H1 (cell line): ENCODE data around the gene DDX23. TPM values are rescaled to one million over a fixed set of nuclear protein-coding genes. Genes with fewer than 3 reads are reported as not detected.

Experiments
- CTCF ChIA-PET: fragments of 300-600 bp; sonication (Branson Sonifier 250); formaldehyde crosslinking; loops from one replicate; lab custom pipeline; 2021; ENCODE audit not compliant: partially characterized antibody; lab: Charles Lee
- POLR2A ChIA-PET: fragments of 300-600 bp; sonication (Branson Sonifier 250); formaldehyde crosslinking; loops from one replicate; lab custom pipeline; 2021; ENCODE audit warnings: inconsistent platforms; ENCODE audit not compliant: partially characterized antibody; lab: Charles Lee
- DNase-seq, 2 experiments: peaks; one replicate each; pipeline versions ENCODE4 v3.0.0 to v3.0.0-alpha.2; 2010 to 2022; ENCODE audit warnings: low spot score in 2 of 2, low read depth in 1 of 2, mixed read lengths in 1 of 2
- FAIRE-seq: peaks from 2 replicates; lab custom pipeline; 2011; peaks lifted over from hg19 to GRCh38; lab: Jason Lieb, UNC
- H2AFZ ChIP-seq: 2 replicates; pipeline ENCODE4 v1.8.1; 2012; ENCODE audit warnings: low read length, inconsistent platforms
- H2AK5ac ChIP-seq: 2 replicates; pipeline ENCODE4 v1.6.1; 2013; ENCODE audit warnings: low read depth, low read length
- H2BK120ac ChIP-seq: replicated peaks from 2 replicates; pipeline ENCODE3; 2013; ENCODE audit warnings: low read depth, low read length, inconsistent platforms
- H2BK12ac ChIP-seq: 2 replicates; pipeline ENCODE4 v1.6.1; 2013; ENCODE audit warnings: low read depth, low read length
- H2BK15ac ChIP-seq: 2 replicates; pipeline ENCODE4 v1.6.1; 2013; ENCODE audit warnings: low read length
- H2BK20ac ChIP-seq: 2 replicates; pipeline ENCODE4 v1.6.1; 2013; ENCODE audit warnings: low read length
- H2BK5ac ChIP-seq: 2 replicates; pipeline ENCODE4 v1.6.1; 2013; ENCODE audit warnings: low read depth, low read length
- H3K14ac ChIP-seq: 2 replicates; pipeline ENCODE4 v1.6.1; 2013; ENCODE audit warnings: inconsistent platforms; ENCODE audit not compliant: insufficient read length
- H3K18ac ChIP-seq: 2 replicates; pipeline ENCODE4 v1.6.1; 2013; ENCODE audit warnings: low read length; ENCODE audit errors: extremely low read depth
- H3K23ac ChIP-seq: 2 replicates; pipeline ENCODE4 v1.6.1; 2013; ENCODE audit warnings: inconsistent platforms; ENCODE audit not compliant: insufficient read length
- H3K23me2 ChIP-seq: 2 replicates; pipeline ENCODE4 v1.6.1; 2013; ENCODE audit warnings: low read depth, low read length
- H3K27ac ChIP-seq: 2 replicates; pipeline ENCODE4 v1.6.1; 2011; ENCODE audit warnings: low read depth, low read length, inconsistent platforms
- H3K27me3 ChIP-seq, 4 experiments: replicated peaks in 1 of 4; 1 replicate in 1 of 4; 2 replicates in 3 of 4; pipeline versions ENCODE4 v1.6.1 to v1.8.1; 2011 to 2013; ENCODE audit warnings: low read length in 3 of 4, mild to moderate bottlenecking in 3 of 4, inconsistent platforms in 2 of 4, mixed read lengths in 2 of 4, moderate library complexity in 1 of 4; ENCODE audit not compliant: control insufficient read depth in 3 of 4, insufficient read depth in 3 of 4; ENCODE audit errors: extremely low read depth in 1 of 4
- H3K36me3 ChIP-seq, 4 experiments: 2 replicates each; pipeline versions ENCODE4 v1.6.1 to v1.8.1; 2011 to 2013; ENCODE audit warnings: mild to moderate bottlenecking in 4 of 4, low read length in 3 of 4, moderate library complexity in 2 of 4, control low read depth in 1 of 4, inconsistent platforms in 1 of 4; ENCODE audit not compliant: insufficient read depth in 4 of 4, control insufficient read depth in 2 of 4
- H3K4ac ChIP-seq: replicated peaks from 2 replicates; pipeline ENCODE3; 2013; ENCODE audit warnings: low read length, low read depth, mixed read lengths, inconsistent platforms; ENCODE audit not compliant: insufficient read length
- H3K4me1 ChIP-seq, 4 experiments: replicated peaks in 1 of 4; 1 replicate in 1 of 4; 2 replicates in 3 of 4; pipeline versions ENCODE4 v1.6.1 to v1.8.1; 2011 to 2013; ENCODE audit warnings: low read length in 3 of 4, inconsistent platforms in 2 of 4, mixed read lengths in 1 of 4; ENCODE audit not compliant: insufficient read depth in 4 of 4, control insufficient read depth in 3 of 4
- H3K4me2 ChIP-seq, 2 experiments: 2 replicates each; pipeline versions ENCODE4 v1.6.1 to v1.8.1; 2011 to 2013; ENCODE audit warnings: low read depth in 2 of 2, low read length in 2 of 2, control low read depth in 1 of 2, inconsistent platforms in 1 of 2, mild to moderate bottlenecking in 1 of 2; ENCODE audit not compliant: insufficient read depth in 1 of 2
- H3K4me3 ChIP-seq, 4 experiments: fragments of 200-600, 300-600 bp in 1 of 4; sonication (generic), shearing (Covaris generic), sonication (Bioruptor Twin) in 1 of 4; 2 replicates each; pipeline versions ENCODE4 v1.5.1 to v1.8.1; 2011 to 2016; ENCODE audit warnings: low read length in 4 of 4, low read depth in 3 of 4, control low read depth in 2 of 4, inconsistent platforms in 2 of 4, mild to moderate bottlenecking in 2 of 4, mixed read lengths in 1 of 4, moderate library complexity in 1 of 4; ENCODE audit not compliant: insufficient read depth in 2 of 4; ENCODE audit errors: extremely low read depth in 1 of 4
- H3K56ac ChIP-seq: replicated peaks from 2 replicates; pipeline ENCODE3; 2013; ENCODE audit warnings: low read depth, mild to moderate bottlenecking, mixed read lengths, low read length, inconsistent platforms; ENCODE audit not compliant: insufficient read length
- H3K79me1 ChIP-seq: 2 replicates; pipeline ENCODE4 v1.6.1; 2013; ENCODE audit warnings: low read depth, low read length, control low read depth
- H3K79me2 ChIP-seq, 2 experiments: 2 replicates each; pipeline versions ENCODE4 v1.6.1 to v1.8.1; 2012 to 2013; ENCODE audit warnings: low read length in 2 of 2, mild to moderate bottlenecking in 2 of 2, inconsistent platforms in 1 of 2; ENCODE audit not compliant: insufficient read depth in 2 of 2, control insufficient read depth in 1 of 2
- H3K9ac ChIP-seq, 4 experiments: replicated peaks in 1 of 4; 1 replicate in 1 of 4; 2 replicates in 3 of 4; pipeline versions ENCODE4 v1.6.1 to v1.8.1; 2011 to 2013; ENCODE audit warnings: low read depth in 3 of 4, low read length in 3 of 4, control low read depth in 2 of 4, mild to moderate bottlenecking in 2 of 4, moderate library complexity in 2 of 4, inconsistent platforms in 1 of 4; ENCODE audit errors: extremely low read depth in 1 of 4
- H3K9me3 ChIP-seq, 2 experiments: 2 replicates each; pipeline versions ENCODE4 v1.6.1 to v1.8.1; 2012 to 2013; ENCODE audit warnings: mild to moderate bottlenecking in 2 of 2, moderate library complexity in 2 of 2, control low read depth in 1 of 2, inconsistent platforms in 1 of 2, low read depth in 1 of 2, low read length in 1 of 2, mixed read lengths in 1 of 2; ENCODE audit not compliant: insufficient read depth in 2 of 2
- H4K20me1 ChIP-seq, 2 experiments: replicated peaks in 1 of 2; 2 replicates each; pipeline versions ENCODE3 to v1.8.1; 2011 to 2013; ENCODE audit warnings: inconsistent platforms in 2 of 2, low read length in 2 of 2, mild to moderate bottlenecking in 1 of 2; ENCODE audit not compliant: insufficient read depth in 2 of 2, control insufficient read depth in 1 of 2
- H4K5ac ChIP-seq: 2 replicates; pipeline ENCODE4 v1.6.1; 2013; ENCODE audit warnings: low read length, low read depth, mixed read lengths, inconsistent platforms; ENCODE audit not compliant: insufficient read length
- H4K8ac ChIP-seq: 2 replicates; pipeline ENCODE4 v1.8.0; 2013; ENCODE audit warnings: mild to moderate bottlenecking, moderate library complexity, low read length, inconsistent platforms; ENCODE audit not compliant: insufficient read depth; ENCODE audit errors: extremely low read depth
- H4K91ac ChIP-seq: replicated peaks from 2 replicates; pipeline ENCODE3; 2013; ENCODE audit warnings: low read length, mixed read lengths, inconsistent platforms; ENCODE audit not compliant: insufficient read length
- JUN ChIP-seq: IDR thresholded peaks from 2 replicates; pipeline ENCODE4 v1.6.1; 2011; ENCODE audit warnings: low read depth, mild to moderate bottlenecking, improper control_type of control experiment, low read length
- MAX ChIP-seq: IDR thresholded peaks from 2 replicates; pipeline ENCODE4 v1.6.1; 2012; ENCODE audit warnings: inconsistent platforms
- NRF1 ChIP-seq: IDR thresholded peaks from 2 replicates; pipeline ENCODE4 v1.6.1; 2011; ENCODE audit warnings: mild to moderate bottlenecking, low read depth, low read length, improper control_type of control experiment
- TEAD4 ChIP-seq: IDR thresholded peaks from 2 replicates; pipeline ENCODE4 v1.6.1; 2012; ENCODE audit warnings: low read depth, low read length, inconsistent platforms, mixed read lengths
- WGBS, 2 experiments: shearing (Covaris generic) in 1 of 2; methylation state at CpG; one replicate each; pipeline versions ENCODE4 v1.1.6 to v1.1.7; 2013 to 2015; ENCODE audit warnings: low lambda C conversion rate in 2 of 2, mixed read lengths in 2 of 2, inconsistent platforms in 1 of 2, low coverage in 1 of 2, missing lambda C conversion rate in 1 of 2; ENCODE audit not compliant: insufficient replicate concordance in 2 of 2, insufficient coverage in 1 of 2, insufficient read length in 1 of 2; ENCODE audit errors: extremely low coverage in 1 of 2, missing lambda C conversion rate in 1 of 2; 5-methylcytosine and 5-hydroxymethylcytosine counted together
- polyA plus RNA-seq, 7 experiments: library from polyadenylated mRNA; depleted of rRNA in 3 of 7; stranded (reverse) in 5 of 7; unstranded in 2 of 7; fragments of >200 nt in 5 of 7; fragments of 200-250 nt in 2 of 7; gene quantifications; 1 replicate in 5 of 7; 2 replicates in 1 of 7; 4 replicates in 1 of 7; pipeline versions ENCODE4 v1.2.1 to v1.2.3, GENCODE V29; 2011 to 2013; ENCODE audit warnings: missing spikeins in 2 of 7, mixed read lengths in 2 of 7
- total RNA-seq: library from RNA; stranded (reverse); fragmentation: NEBNext Ultra II Directional; extraction: Animal tissue kit (Norgen Biotek cat#: 25700); gene quantifications from 2 replicates; pipeline ENCODE4 v1.2.1, GENCODE V29; 2021

DDX23 gene
- total and polyA plus RNA-seq, 2 of the 8 experiments (the other 6 are each of a cell fraction or from before 2014, with no cell fraction given) = 43.5 to 107 TPM

GRCh38 chr12:48880647-48881046 lies 28.7 kb upstream of the DDX23 start:
- Histone ChIP-seq H3K18ac (no peak overlapping the region), H3K79me1 (no peaks in the 10 kb centered on the region), H4K20me1 (no peaks in the 10 kb centered on the region), H3K79me2 (no peaks in the 10 kb centered on the region), H3K27me3 (no peaks in the 10 kb centered on the region), H2BK120ac (no peak overlapping the region), H2AK5ac (no peak overlapping the region), H2BK5ac (no peak overlapping the region), H3K4me1 (peaks cover 15 to 25% (median 19%) of the 10 kb centered on the region in 4 experiments), H4K5ac (no peak overlapping the region), H3K4me2 (no peak overlapping the region), H3K27ac (no peak overlapping the region), H3K36me3 (no peaks in the 10 kb centered on the region), H2AFZ (no peak overlapping the region), H3K14ac (no peak overlapping the region), H3K9ac (no peak overlapping the region), H2BK15ac (no peak overlapping the region), H3K23me2 (no peaks in the 10 kb centered on the region; the same call in none of the 2 replicates), H2BK12ac (no peak overlapping the region), H3K9me3 (no peaks in the 10 kb centered on the region), H4K91ac (no peak overlapping the region), H4K8ac (no peak overlapping the region), H3K4ac (no peak overlapping the region), H3K4me3 (no peak overlapping the region), H3K23ac (no peak overlapping the region), H2BK20ac (no peak overlapping the region), H3K56ac (no peak overlapping the region)
- TF ChIP-seq JUN (no peak), TEAD4 (no peak), NRF1 (no peak), MAX (no peak)
- no peak for FAIRE-seq
- 98% methylated on average over 9 of the region's 9 CpGs; no CpG with 5 or more reads in 1 of the 2 experiments for WGBS, 2 experiments
- ChIA-PET CTCF (interaction anchor here (1.6 to 20.7 kb wide), 3 partner anchors 10 to 107 kb away, joined by 3 to 678 read pairs (median 30); partner anchors contain the start of genes DDX23 and RND1), POLR2A (interaction anchor here (1.0 to 23.7 kb wide), 4 partner anchors 9 to 51 kb away, joined by 3 to 651 read pairs (median 4); partner anchors contain the start of genes DDX23, FKBP11 and RND1)
- no peak for DNase-seq
